HUES48 (cell line): Measurements from ENCODE around the gene RFTN1.

Experiments used
- H3K27ac ChIP-seq: one replicate; pipeline ENCODE4 v1.7.0; 2013; ENCODE audit warnings: low read depth, low read length, inconsistent platforms
- H3K27me3 ChIP-seq: 2 replicates; pipeline ENCODE4 v1.6.1; 2013; ENCODE audit warnings: mild to moderate bottlenecking, low read length; ENCODE audit not compliant: control insufficient read depth, insufficient read depth
- H3K36me3 ChIP-seq: 2 replicates; pipeline ENCODE4 v1.6.1; 2013; ENCODE audit warnings: low read length; ENCODE audit not compliant: control insufficient read depth, insufficient read depth
- H3K4me1 ChIP-seq: 2 replicates; pipeline ENCODE4 v1.6.1; 2013; ENCODE audit warnings: mild to moderate bottlenecking, low read length; ENCODE audit not compliant: control insufficient read depth, insufficient read depth
- H3K4me3 ChIP-seq: 2 replicates; pipeline ENCODE4 v1.5.1; 2013; ENCODE audit warnings: mild to moderate bottlenecking, low read depth, low read length
- H3K9ac ChIP-seq: 2 replicates; pipeline ENCODE4 v1.6.1; 2013; ENCODE audit warnings: mild to moderate bottlenecking, low read depth, low read length, moderate library complexity
- H3K9me3 ChIP-seq: 2 replicates; pipeline ENCODE4 v1.6.1; 2013; ENCODE audit warnings: low read length; ENCODE audit not compliant: control insufficient read depth, insufficient read depth

RFTN1 gene

GRCh38 chr3:16504242-16504641 lies 9.3 kb downstream of the RFTN1 start:
- peaks cover 4% of the 10 kb centered on the region; the same call in 1 of the 2 replicates for H3K4me1 ChIP-seq
- no peaks in the 10 kb centered on the region for H3K36me3 ChIP-seq
- no peak overlapping the region for H3K9ac ChIP-seq
- no peak overlapping the region for H3K4me3 ChIP-seq
- no peaks in the 10 kb centered on the region for H3K27me3 ChIP-seq
- no peak overlapping the region for H3K27ac ChIP-seq
- H3K9me3 ChIP-seq, result no peaks in the 10 kb centered on the region

GRCh38 chr3:16503191-16503776 lies 10.2 kb downstream of the RFTN1 start:
- H3K9me3 ChIP-seq, result no peaks in the 10 kb centered on the region
- peaks cover 6% of the 10 kb centered on the region for H3K4me1 ChIP-seq
- H3K27me3 ChIP-seq, result no peaks in the 10 kb centered on the region
- H3K4me3 ChIP-seq, result no peak overlapping the region
- H3K36me3 ChIP-seq, result no peaks in the 10 kb centered on the region
- no peak overlapping the region for H3K27ac ChIP-seq
- H3K9ac ChIP-seq, result no peak overlapping the region

- Histone ChIP-seq H3K27ac (no peak overlapping the region), H3K4me1 (peaks cover 11% of the 10 kb centered on the region), H3K27me3 (no peaks in the 10 kb centered on the region), H3K9me3 (no peaks in the 10 kb centered on the region), H3K36me3 (no peaks in the 10 kb centered on the region), H3K9ac (no peak overlapping the region), H3K4me3 (no peak overlapping the region)
Observed at GRCh38 chr3:16502347-16502908, 11.1 kb downstream of the RFTN1 start.

GRCh38 chr3:16501376-16501775 lies 12.1 kb downstream of the RFTN1 start:
- no peaks in the 10 kb centered on the region for H3K36me3 ChIP-seq
- H3K27me3 ChIP-seq, result no peaks in the 10 kb centered on the region
- no peak overlapping the region for H3K27ac ChIP-seq
- H3K9ac ChIP-seq, result no peak overlapping the region
- H3K4me1 ChIP-seq, result peaks cover 11% of the 10 kb centered on the region
- H3K9me3 ChIP-seq, result no peaks in the 10 kb centered on the region
- no peak overlapping the region for H3K4me3 ChIP-seq

- Histone ChIP-seq H3K4me1 (peaks cover 11% of the 10 kb centered on the region), H3K36me3 (no peaks in the 10 kb centered on the region)
Observed at GRCh38 chr3:16500911-16501310, 12.6 kb downstream of the RFTN1 start.

GRCh38 chr3:16500093-16500492 lies 13.4 kb downstream of the RFTN1 start:
- no peaks in the 10 kb centered on the region for H3K36me3 ChIP-seq
- no peak overlapping the region for H3K9ac ChIP-seq
- no peaks in the 10 kb centered on the region for H3K9me3 ChIP-seq
- peaks cover 18% of the 10 kb centered on the region for H3K4me1 ChIP-seq
- H3K27me3 ChIP-seq, result no peaks in the 10 kb centered on the region
- no peak overlapping the region for H3K27ac ChIP-seq
- H3K4me3 ChIP-seq, result no peak overlapping the region

More at GRCh38 chr3:16500911-16501310, 12.6 kb downstream of the RFTN1 start:
- Histone ChIP-seq H3K4me3 (no peak overlapping the region), H3K27me3 (no peaks in the 10 kb centered on the region), H3K27ac (no peak overlapping the region), H3K9ac (no peak overlapping the region), H3K9me3 (no peaks in the 10 kb centered on the region)

GRCh38 chr3:16499351-16499750 lies 14.1 kb downstream of the RFTN1 start:
- Histone ChIP-seq H3K9ac (no peak overlapping the region), H3K4me3 (no peak overlapping the region), H3K27ac (no peak overlapping the region), H3K36me3 (no peaks in the 10 kb centered on the region), H3K4me1 (peaks cover 20% of the 10 kb centered on the region), H3K9me3 (no peaks in the 10 kb centered on the region), H3K27me3 (no peaks in the 10 kb centered on the region)

GRCh38 chr3:16498130-16498890 lies 15.2 kb downstream of the RFTN1 start:
- H3K4me1 ChIP-seq, result peaks cover 20% of the 10 kb centered on the region
- no peak overlapping the region for H3K4me3 ChIP-seq
- no peaks in the 10 kb centered on the region for H3K27me3 ChIP-seq
- no peaks in the 10 kb centered on the region for H3K36me3 ChIP-seq
- no peak overlapping the region for H3K9ac ChIP-seq
- H3K27ac ChIP-seq, result no peak overlapping the region
- H3K9me3 ChIP-seq, result no peaks in the 10 kb centered on the region

GRCh38 chr3:16496408-16497222 lies 16.9 kb downstream of the RFTN1 start:
- Histone ChIP-seq H3K9ac (no peak overlapping the region), H3K4me3 (no peak overlapping the region), H3K27ac (no peak overlapping the region), H3K36me3 (no peaks in the 10 kb centered on the region), H3K9me3 (no peaks in the 10 kb centered on the region), H3K27me3 (no peaks in the 10 kb centered on the region), H3K4me1 (peaks cover 20% of the 10 kb centered on the region)

- Histone ChIP-seq H3K4me1 (peaks cover 20% of the 10 kb centered on the region), H3K36me3 (no peaks in the 10 kb centered on the region)
Observed at GRCh38 chr3:16496008-16496407, 17.5 kb downstream of the RFTN1 start.

More at GRCh38 chr3:16496008-16496407, 17.5 kb downstream of the RFTN1 start:
- H3K27me3 ChIP-seq, result no peaks in the 10 kb centered on the region
- H3K27ac ChIP-seq, result no peak overlapping the region
- H3K9me3 ChIP-seq, result no peaks in the 10 kb centered on the region
- no peak overlapping the region for H3K9ac ChIP-seq
- H3K4me3 ChIP-seq, result no peak overlapping the region
